ENCODE results near the gene PAQR8. TPM values are rescaled to one million over a fixed set of nuclear protein-coding genes. Genes with fewer than 3 reads are reported as not detected.
A peak's percentile ranks its signal among the peaks of the same experiment; 100 is the strongest.

Gene PAQR8
- total and polyA plus RNA-seq, 2 of the 13 experiments (the other 11 are each of a cell fraction or from before 2014, with no cell fraction given), result 37.7 to 50.7 TPM

- TF ChIP-seq DBP (CRISPR knock-in tag; IDR thresholded peaks at IDR 0.05; ENCODE audit: not compliant biosample characterization), result no peak
- 0 out of 2 replicates have a peak, but pooled peaks have one; percentile 11 for TF ChIP-seq HBP1 (CRISPR knock-in tag; IDR thresholded peaks at IDR 0.05; ENCODE audit: low read depth)
- TF ChIP-seq ZNF749 (CRISPR knock-in tag; IDR thresholded peaks at IDR 0.05; ENCODE audit: borderline replicate concordance), result no peak
- no peak for TF ChIP-seq RELA (CRISPR knock-in tag; IDR thresholded peaks at IDR 0.05)
- no peak for TF ChIP-seq ARID3A (IDR thresholded peaks at IDR 0.05; ENCODE audit: low read depth, low read length)
- no peak for TF ChIP-seq HIVEP1 (CRISPR knock-in tag; IDR thresholded peaks at IDR 0.05)
- TF ChIP-seq ZNF616 (CRISPR knock-in tag; IDR thresholded peaks at IDR 0.05; ENCODE audit: low read depth), result no peak
- no peak for TF ChIP-seq ZNF557 (CRISPR knock-in tag; IDR thresholded peaks at IDR 0.05)
- no peak for TF ChIP-seq THAP7 (CRISPR knock-in tag; IDR thresholded peaks at IDR 0.05)
- peak in 1 of 2 experiments; percentile 4; a peak in 1 of 4 replicates for TF ChIP-seq REST (IDR thresholded peaks at IDR 0.05; ENCODE audit: borderline replicate concordance in 1 of 2, low read depth in 1 of 2, low read length in 2 of 2)
- no peak for TF ChIP-seq MYNN (CRISPR knock-in tag; IDR thresholded peaks at IDR 0.05; ENCODE audit: low read depth)
- no peak for TF ChIP-seq ZNF569 (CRISPR knock-in tag; IDR thresholded peaks at IDR 0.05; ENCODE audit: borderline replicate concordance)
- no peak for TF ChIP-seq ATF7-NPFF (CRISPR knock-in tag; IDR thresholded peaks at IDR 0.05; ENCODE audit: low read depth)
- TF ChIP-seq ZNF784 (CRISPR knock-in tag; IDR thresholded peaks at IDR 0.05; ENCODE audit: borderline replicate concordance), result no peak
- TF ChIP-seq MLLT10 (CRISPR knock-in tag; IDR thresholded peaks at IDR 0.05), result no peak
- no peak for TF ChIP-seq RFXANK (CRISPR knock-in tag; IDR thresholded peaks at IDR 0.05)
- TF ChIP-seq RXRA (CRISPR knock-in tag; IDR thresholded peaks at IDR 0.05), result no peak
- TF ChIP-seq BRF2 (CRISPR knock-in tag; IDR thresholded peaks at IDR 0.05), result no peak
These were observed 58.9 kb downstream of the PAQR8 start (continued) for GRCh38 chr6:52420668-52421358.
